GM04504 (cell line): ENCODE data around the gene ERBB4.
A peak's percentile ranks its signal among the peaks of the same experiment; 100 is the strongest.
"Not testable (repeated sequence)": the region's sequence is repeated elsewhere in the genome, so short reads cannot be mapped to it uniquely, and the experiment has no call there.

Experiments used
- DNase-seq: peaks from one replicate; pipeline ENCODE4 v3.0.0-alpha.2; 2012; ENCODE audit warnings: low read depth

The ERBB4 gene

GRCh38 chr2:212528106-212528856 is 10.3 kb downstream of the ERBB4 start:
- DNase-seq, result no peak

- no peak for DNase-seq
These were observed 12.5 kb downstream of the ERBB4 start for GRCh38 chr2:212526059-212526458.

- DNase-seq, result no peak
These were observed 14.8 kb downstream of the ERBB4 start for GRCh38 chr2:212523756-212524155.

GRCh38 chr2:212520340-212520739 is 18.3 kb downstream of the ERBB4 start:
- no peak for DNase-seq

GRCh38 chr2:212517693-212518092 is 20.9 kb downstream of the ERBB4 start:
- DNase-seq, result no peak

GRCh38 chr2:212505586-212505985 is 33.0 kb downstream of the ERBB4 start:
- DNase-seq, result no peak

GRCh38 chr2:212495046-212495445 is 43.6 kb downstream of the ERBB4 start:
- DNase-seq, result no peak

- no peak for DNase-seq
These were observed 44.1 kb downstream of the ERBB4 start for GRCh38 chr2:212494418-212495020.

- DNase-seq, result no peak
These were observed 48.8 kb downstream of the ERBB4 start for GRCh38 chr2:212489719-212490346.

- no peak for DNase-seq
These were observed 50.0 kb downstream of the ERBB4 start for GRCh38 chr2:212488611-212489010.

GRCh38 chr2:212484563-212485080 is 54.0 kb downstream of the ERBB4 start:
- DNase-seq, result no peak

GRCh38 chr2:212480447-212480846 is 58.2 kb downstream of the ERBB4 start:
- DNase-seq, result no peak

- DNase-seq, result no peak
These were observed 61.0 kb downstream of the ERBB4 start for GRCh38 chr2:212477571-212477970.

- no peak for DNase-seq
These were observed 65.4 kb downstream of the ERBB4 start for GRCh38 chr2:212473211-212473610.

- not testable (repeated sequence) for DNase-seq
These were observed 71.1 kb downstream of the ERBB4 start for GRCh38 chr2:212467551-212467950.

- no peak for DNase-seq
These were observed 73.1 kb downstream of the ERBB4 start for GRCh38 chr2:212465456-212465855.

GRCh38 chr2:212461708-212462107 is 76.9 kb downstream of the ERBB4 start:
- not testable (repeated sequence) for DNase-seq

- DNase-seq, result no peak
These were observed 84.5 kb downstream of the ERBB4 start for GRCh38 chr2:212454149-212454548.

- peak; percentile 48 for DNase-seq
These were observed 86.8 kb downstream of the ERBB4 start for GRCh38 chr2:212451786-212452231.

- DNase-seq, result no peak
These were observed 89.9 kb downstream of the ERBB4 start for GRCh38 chr2:212448698-212449097.

GRCh38 chr2:212441821-212442220 is 96.8 kb downstream of the ERBB4 start:
- no peak for DNase-seq

- DNase-seq, result no peak
These were observed 97.5 kb downstream of the ERBB4 start for GRCh38 chr2:212441141-212441540.
